GM21423 (cell line): ENCODE results near the gene HOMER1.

Source experiments
- ATAC-seq: cut with Tn5 transposase; IDR thresholded peaks from one replicate; pipeline ENCODE4 v1.9.1; 2021; ENCODE audit warnings: mild to moderate bottlenecking, moderate library complexity; ENCODE audit not compliant: unreplicated experiment

HOMER1 gene

GRCh38 chr5:79513704-79514390 lies at the start of gene HOMER1:
Gene HOMER1 (minus strand): TSS chr5:79514134. CDS start chr5:79512774, 1,360 bp downstream.
- peak; percentile 58 for ATAC-seq

DNA sequence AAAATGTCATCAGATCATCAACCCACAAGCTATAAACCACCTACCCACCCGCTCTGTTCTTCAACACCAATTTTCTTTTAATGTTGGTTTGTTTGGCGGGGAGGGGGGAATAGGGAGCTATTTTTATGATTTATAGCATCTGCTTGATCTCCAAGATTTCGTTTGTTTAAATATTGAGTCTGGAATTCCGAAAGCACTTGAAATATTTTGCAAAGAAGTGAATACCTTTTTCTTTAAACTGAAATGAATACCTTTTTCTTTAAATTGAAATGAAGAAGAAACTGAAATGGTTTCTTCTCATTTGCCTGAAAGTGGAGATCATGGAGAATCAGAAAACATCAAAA lies 49.3 kb upstream of the HOMER1 start:
- no peak for ATAC-seq

GRCh38 chr5:79562351-79563246 lies 48.7 kb upstream of the HOMER1 start:
- ATAC-seq: no peak

- ATAC-seq: peak; percentile 29
These were observed 47.6 kb upstream of the HOMER1 start for GRCh38 chr5:79561525-79561893.

DNA sequence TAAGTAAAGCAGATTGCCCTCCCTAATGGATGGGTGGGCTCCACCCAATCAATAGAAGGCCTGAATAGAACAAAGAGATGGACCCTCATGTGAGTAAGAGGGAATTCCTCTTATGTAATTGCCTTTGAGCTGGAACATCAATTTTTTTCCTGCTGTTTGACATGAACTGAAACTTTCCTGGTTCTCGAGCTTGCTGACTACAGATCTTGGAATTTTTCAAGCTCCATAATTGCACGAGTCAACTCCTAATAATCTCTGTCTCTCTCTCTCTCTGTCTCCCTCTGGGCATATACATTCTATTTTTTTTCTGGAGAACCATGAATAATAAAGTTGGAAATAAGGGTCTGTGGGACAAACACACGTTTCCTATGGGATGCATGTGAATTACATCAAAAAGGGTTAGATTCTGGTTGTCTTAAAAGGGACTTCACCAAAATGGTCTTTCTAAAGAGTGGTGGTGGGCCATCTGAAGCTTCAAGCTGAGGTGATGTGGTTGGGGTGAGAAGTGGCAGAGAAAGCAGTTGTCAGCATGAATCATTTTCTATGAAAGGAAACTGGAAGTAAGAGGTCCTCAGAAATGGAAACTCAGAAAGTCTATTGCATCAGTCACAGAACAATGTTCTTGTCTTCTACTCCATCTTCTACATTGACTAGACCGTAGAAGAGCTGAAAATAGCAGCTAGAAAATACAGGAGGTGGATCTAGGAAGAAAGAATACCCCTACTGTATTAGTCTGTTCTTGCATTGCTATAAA lies 47.0 kb upstream of the HOMER1 start:
- peak; percentile 82 for ATAC-seq

DNA sequence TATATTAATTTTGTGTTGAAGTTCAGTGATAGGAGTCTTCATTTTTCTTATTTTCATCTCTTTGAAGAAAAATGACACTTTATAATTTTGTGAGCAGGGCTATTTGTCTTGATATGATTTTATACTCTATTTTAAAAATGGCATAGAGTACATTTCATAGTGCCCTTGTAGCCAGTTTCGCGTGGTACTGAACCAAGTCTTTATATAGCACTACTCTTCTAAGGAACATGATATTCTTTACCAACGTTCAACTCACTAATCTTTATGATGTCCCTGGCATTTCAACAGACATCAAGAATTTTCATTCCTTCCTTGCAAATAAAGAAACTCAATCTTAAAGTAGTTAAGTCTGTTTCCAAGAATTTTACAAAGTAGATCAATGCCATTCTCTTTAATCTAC lies 41.5 kb upstream of the HOMER1 start:
- ATAC-seq: no peak

DNA sequence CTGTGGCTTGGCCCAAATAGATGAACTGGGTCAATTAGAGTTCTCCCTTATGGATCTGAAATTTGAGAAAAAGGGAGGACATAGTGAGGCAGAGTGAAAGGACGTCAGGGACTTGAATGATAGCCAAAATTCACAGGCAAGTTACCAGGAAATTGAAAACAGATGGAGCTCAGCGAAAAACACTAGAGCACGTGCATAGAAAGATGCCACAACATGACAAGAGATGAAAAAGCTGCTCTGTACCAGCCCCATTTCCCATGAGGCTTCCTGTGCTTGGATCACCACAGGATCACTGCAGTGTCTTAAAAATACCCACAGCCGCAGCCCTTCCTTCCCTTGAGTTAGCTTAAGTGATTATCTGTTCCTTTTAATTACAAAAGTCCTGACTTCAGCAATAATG lies 39.0 kb upstream of the HOMER1 start:
- ATAC-seq: no peak

- ATAC-seq: no peak
These were observed 34.0 kb upstream of the HOMER1 start for GRCh38 chr5:79547982-79548381.

DNA sequence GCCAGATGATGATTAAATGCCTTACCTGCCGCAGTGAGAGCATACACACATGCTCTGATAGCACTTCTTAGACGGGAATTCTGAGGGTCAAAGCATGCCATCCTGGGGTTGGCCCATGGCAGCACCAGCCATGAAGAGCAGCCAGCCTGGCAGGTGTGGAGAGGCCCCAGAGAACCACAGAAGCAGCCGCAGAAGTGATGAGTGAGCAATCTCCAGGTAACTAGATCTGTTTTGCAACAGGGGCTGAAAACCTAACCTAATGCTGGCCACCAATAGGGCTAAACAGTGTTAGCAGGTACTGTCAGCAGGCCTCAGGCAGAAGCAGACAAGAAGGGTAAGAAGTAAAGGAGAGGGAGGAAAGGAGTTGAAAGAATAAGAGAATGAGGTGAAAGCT lies 33.5 kb upstream of the HOMER1 start:
- ATAC-seq: no peak

DNA sequence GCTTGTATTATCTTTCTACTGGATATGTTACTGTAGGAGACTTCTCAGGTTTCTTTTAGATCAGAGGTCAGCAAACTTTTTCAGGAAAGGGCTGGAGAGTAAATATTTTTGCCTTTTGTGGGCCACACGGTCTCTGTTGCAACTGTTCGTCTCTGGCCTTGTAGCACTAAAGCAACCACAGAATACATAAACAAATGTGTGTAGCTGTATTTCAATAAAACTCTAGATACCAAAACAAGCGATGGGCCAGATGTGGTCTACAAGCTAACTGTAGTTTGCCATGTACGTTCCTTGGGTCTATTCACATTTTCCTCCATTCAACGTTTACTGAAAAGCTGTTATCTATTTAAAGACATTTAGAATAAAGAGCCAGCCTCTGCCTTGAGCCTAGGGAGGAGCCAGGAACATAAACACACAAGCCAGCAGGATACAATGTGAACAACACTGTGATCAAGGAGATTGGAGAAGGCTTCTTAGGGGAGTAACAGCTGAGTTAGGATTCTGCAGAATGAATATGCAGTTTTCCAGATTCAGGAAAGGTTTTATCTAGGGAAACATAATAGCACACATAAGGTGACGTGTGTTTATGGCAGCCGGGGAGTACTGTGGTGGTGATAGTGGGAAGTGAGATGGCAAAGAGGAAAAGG lies 33.0 kb upstream of the HOMER1 start:
- no peak for ATAC-seq

GRCh38 chr5:79544131-79544530 lies 30.2 kb upstream of the HOMER1 start:
- no peak for ATAC-seq

- ATAC-seq: no peak
These were observed 27.0 kb upstream of the HOMER1 start for GRCh38 chr5:79540939-79541338.

DNA sequence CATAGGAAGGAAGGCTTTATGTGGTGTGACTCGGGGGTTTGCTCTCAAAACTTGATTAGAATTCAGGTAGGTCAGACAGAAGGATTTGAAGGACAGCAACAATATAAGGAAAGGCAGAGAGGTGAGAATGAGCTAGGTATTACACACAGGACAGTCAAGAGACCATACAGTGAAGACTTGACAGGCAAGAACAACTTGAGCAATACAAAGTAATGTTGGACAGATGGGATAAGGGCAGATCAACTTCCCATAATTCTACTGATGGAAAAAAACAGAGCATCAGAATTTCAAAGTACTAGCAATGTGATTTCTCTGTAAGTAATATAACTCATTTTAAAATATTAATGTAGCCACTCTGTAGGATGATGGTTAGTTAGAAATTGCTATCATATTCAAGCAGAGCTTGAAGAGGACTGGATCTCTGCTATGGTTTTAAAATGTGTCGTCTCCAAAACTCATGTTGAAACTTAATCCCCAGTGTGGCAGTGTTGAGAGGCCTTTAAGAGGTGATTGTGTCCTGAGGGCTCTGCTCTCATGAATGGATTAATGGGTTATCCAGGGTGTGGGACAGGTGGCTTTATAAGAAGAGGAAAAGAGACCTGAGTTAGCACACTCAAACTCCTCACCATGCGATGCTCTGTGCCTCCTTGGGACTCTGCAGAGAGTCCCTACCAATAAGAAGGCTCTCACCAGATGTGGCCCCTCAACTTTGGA lies 22.4 kb upstream of the HOMER1 start:
- no peak for ATAC-seq

DNA sequence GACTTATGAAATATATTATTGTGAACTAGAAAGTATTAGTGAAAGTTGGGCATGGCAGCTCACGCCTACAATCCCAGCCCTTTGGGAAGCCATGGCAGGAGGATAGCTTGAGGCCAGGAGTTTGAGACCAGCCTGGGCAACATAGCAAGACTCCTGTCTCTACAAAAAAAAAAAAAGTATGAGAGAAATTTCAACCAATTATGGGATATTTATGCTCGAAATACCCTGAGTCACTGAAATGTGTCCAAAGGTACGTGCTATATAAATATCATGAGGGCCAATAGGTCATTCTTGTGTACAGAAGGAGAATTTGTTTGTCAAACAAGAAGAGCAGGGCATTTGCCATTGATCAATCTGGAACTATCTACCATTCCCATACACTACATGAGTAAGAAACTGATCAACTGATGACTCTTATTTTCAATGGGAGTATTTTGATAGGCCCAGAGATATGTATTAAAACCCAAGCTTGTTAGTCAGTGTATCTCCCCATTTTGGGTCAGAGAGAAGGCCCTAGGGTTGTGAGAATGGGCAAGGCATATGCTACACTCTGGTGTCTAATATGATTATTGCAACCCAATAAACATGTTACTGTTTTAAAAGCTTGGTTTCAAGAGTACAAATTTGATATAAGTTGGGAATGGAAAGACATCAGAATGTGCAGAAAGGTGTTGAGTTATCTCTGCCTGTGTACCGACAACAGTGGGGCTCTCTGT lies 21.7 kb upstream of the HOMER1 start:
- no peak for ATAC-seq

DNA sequence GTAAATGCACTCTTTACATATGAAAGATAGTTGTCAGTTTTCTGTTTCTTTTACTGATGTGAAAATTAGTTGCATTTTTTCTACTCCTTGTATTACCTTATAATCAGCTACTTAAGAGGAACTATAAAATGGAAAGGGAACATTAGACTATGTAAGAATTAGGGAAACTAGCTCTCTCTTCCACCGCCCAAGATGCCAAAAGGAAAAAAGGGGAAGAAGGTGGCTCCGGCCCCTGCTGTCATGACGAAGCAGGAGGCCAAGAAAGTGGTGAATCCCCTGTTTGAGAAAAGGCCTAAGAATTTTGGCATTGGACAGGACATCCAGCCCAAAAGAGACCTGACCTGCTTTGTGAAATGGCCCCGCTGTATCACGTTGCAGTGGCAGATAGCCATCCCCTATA lies 15.2 kb upstream of the HOMER1 start:
- no peak for ATAC-seq

GRCh38 chr5:79527431-79527830 lies 13.5 kb upstream of the HOMER1 start:
- ATAC-seq: no peak

DNA sequence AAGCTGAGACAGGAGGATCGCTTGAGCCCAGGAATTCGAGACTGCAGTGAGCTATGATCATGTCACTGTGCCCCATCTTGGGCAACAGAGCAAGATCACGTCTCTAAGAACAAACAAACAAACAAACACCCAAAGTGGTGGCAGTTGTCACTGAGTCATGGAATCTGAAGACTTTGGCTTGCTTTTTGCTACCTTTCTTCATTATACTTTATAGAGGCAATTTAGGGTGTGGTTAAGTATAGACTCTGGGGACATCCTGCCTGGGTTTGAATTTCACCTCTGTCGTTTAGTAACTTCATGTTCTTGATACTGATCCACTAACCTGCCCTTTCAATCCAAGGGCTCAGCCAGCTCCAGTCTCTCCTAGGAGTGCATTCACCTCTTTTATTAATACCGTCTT lies 13.0 kb upstream of the HOMER1 start:
- ATAC-seq: no peak

DNA sequence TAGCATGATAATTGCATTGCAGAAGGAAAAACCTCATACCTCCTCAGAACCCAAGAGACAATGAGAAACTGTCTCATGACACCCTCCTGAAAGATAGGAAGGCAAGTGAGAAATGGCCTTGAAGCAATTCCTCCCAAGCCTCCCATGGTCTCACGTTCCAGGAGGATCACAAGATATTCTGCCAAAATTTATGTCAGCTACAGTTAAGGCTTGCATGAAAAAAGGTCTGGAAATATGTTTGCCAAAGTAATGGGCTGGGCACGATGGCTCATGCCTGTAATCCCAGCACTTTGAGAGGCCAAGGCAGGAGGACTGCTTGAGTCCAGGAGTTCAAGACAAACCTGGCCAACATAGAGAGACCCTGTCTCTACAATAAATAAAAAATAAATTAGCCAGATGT lies 12.6 kb upstream of the HOMER1 start:
- no peak for ATAC-seq

- ATAC-seq: no peak
These were observed 7.2 kb upstream of the HOMER1 start for GRCh38 chr5:79521156-79521555.

- ATAC-seq: no peak
These were observed 4.8 kb upstream of the HOMER1 start for GRCh38 chr5:79518718-79519117.
